GM18951 (cell line): ENCODE measurements around the gene FBXL17.

ENCODE experiments used
- POLR2A ChIP-seq: IDR thresholded peaks from 4 replicates; pipeline ENCODE4 v1.6.1; 2011; ENCODE audit warnings: mild to moderate bottlenecking; ENCODE audit not compliant: insufficient read length, insufficient read depth; ENCODE audit errors: extremely low read depth
- in situ Hi-C: fragments of 300-500 bp; cut with MboI; formaldehyde crosslinking; loops from one replicate; pipeline ENCODE4 v1.12.0; 2022; ENCODE audit warnings: low sequenced_read_pairs, mixed read lengths, inconsistent platforms; ENCODE audit not compliant: unreplicated experiment

Gene FBXL17

GRCh38 chr5:108064302-108064701 lies 317.6 kb downstream of the FBXL17 start:
- in situ Hi-C loops: no loop called here

GRCh38 chr5:108061941-108062340 lies 320.0 kb downstream of the FBXL17 start:
- no peak for TF ChIP-seq POLR2A
- in situ Hi-C loops: no loop called here

More at GRCh38 chr5:108064302-108064701, 317.6 kb downstream of the FBXL17 start:
- no peak for TF ChIP-seq POLR2A

- TF ChIP-seq POLR2A: no peak
- in situ Hi-C loops: no loop called here
Observed at GRCh38 chr5:108060340-108060739, 321.6 kb downstream of the FBXL17 start.

- in situ Hi-C loops: no loop called here
- TF ChIP-seq POLR2A: no peak
Observed at GRCh38 chr5:108059334-108059733, 322.6 kb downstream of the FBXL17 start.

- TF ChIP-seq POLR2A: no peak
- in situ Hi-C loops: no loop called here
Observed at GRCh38 chr5:108054349-108054748, 327.5 kb downstream of the FBXL17 start.

GRCh38 chr5:108046955-108047670 lies 334.8 kb downstream of the FBXL17 start:
- in situ Hi-C loops: no loop called here

GRCh38 chr5:108036482-108036881 lies 345.4 kb downstream of the FBXL17 start:
- in situ Hi-C loops: no loop called here
- no peak for TF ChIP-seq POLR2A

More at GRCh38 chr5:108046955-108047670, 334.8 kb downstream of the FBXL17 start:
- no peak for TF ChIP-seq POLR2A

- TF ChIP-seq POLR2A: no peak
- in situ Hi-C loops: no loop called here
Observed at GRCh38 chr5:108028883-108029282, 353.0 kb downstream of the FBXL17 start.

GRCh38 chr5:108028412-108028811 lies 353.5 kb downstream of the FBXL17 start:
- no peak for TF ChIP-seq POLR2A
- in situ Hi-C loops: no loop called here

GRCh38 chr5:108025957-108026356 lies 355.9 kb downstream of the FBXL17 start:
- no peak for TF ChIP-seq POLR2A
- in situ Hi-C loops: no loop called here

GRCh38 chr5:108024986-108025385 lies 356.9 kb downstream of the FBXL17 start:
- no peak for TF ChIP-seq POLR2A
- in situ Hi-C loops: no loop called here

- in situ Hi-C loops: no loop called here
- no peak for TF ChIP-seq POLR2A
Observed at GRCh38 chr5:108016101-108016500, 365.8 kb downstream of the FBXL17 start.

- no peak for TF ChIP-seq POLR2A
- in situ Hi-C loops: no loop called here
Observed at GRCh38 chr5:108006791-108007190, 375.1 kb downstream of the FBXL17 start.

GRCh38 chr5:108003178-108003577 lies 378.7 kb downstream of the FBXL17 start:
- in situ Hi-C loops: no loop called here
- no peak for TF ChIP-seq POLR2A
